ENCODE data around the gene PTPN7. TPM values are rescaled to one million over a fixed set of nuclear protein-coding genes. Genes with fewer than 3 reads are reported as not detected.

PTPN7 gene
- total and polyA plus RNA-seq, 10 of the 15 experiments (the other 5 are each of a cell fraction or from before 2014, with no cell fraction given), result 7.9 to 117 (median 102) TPM

GRCh38 chr1:202160377-202160940, at the start of gene PTPN7 (continued):
- no peak for TF ChIP-seq ETV6 (conservative IDR thresholded peaks at IDR 0.05 in 1 of 2, IDR thresholded peaks at IDR 0.05 in 1 of 2; ENCODE audit: borderline replicate concordance in 1 of 2, low read depth in 1 of 2)
- TF ChIP-seq EED (IDR thresholded peaks at IDR 0.05; ENCODE audit: low read depth), result peak; percentile 43
- TF ChIP-seq, protein P1, sequence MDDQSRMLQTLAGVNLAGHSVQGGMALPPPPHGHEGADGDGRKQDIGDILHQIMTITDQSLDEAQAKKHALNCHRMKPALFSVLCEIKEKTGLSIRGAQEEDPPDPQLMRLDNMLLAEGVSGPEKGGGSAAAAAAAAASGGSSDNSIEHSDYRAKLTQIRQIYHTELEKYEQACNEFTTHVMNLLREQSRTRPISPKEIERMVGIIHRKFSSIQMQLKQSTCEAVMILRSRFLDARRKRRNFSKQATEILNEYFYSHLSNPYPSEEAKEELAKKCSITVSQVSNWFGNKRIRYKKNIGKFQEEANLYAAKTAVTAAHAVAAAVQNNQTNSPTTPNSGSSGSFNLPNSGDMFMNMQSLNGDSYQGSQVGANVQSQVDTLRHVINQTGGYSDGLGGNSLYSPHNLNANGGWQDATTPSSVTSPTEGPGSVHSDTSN (IDR thresholded peaks at IDR 0.05; ENCODE audit: insufficient replicate concordance, low read depth, low read length), result peak; percentile 31
- TF ChIP-seq KDM1A (IDR thresholded peaks at IDR 0.05; ENCODE audit: borderline replicate concordance), result no peak
- no peak for TF ChIP-seq BMI1 (IDR thresholded peaks at IDR 0.05; ENCODE audit: borderline replicate concordance)
- peak; percentile 52 for TF ChIP-seq NBN (IDR thresholded peaks at IDR 0.05)
- TF ChIP-seq ZNF24 (IDR thresholded peaks at IDR 0.05), result no peak
- TF ChIP-seq RB1 (IDR thresholded peaks at IDR 0.05; ENCODE audit: borderline replicate concordance), result no peak; the same call in 1 of the 2 replicates
- no peak for TF ChIP-seq SUPT20H (IDR thresholded peaks at IDR 0.05; ENCODE audit: borderline replicate concordance, control insufficient read depth, low read depth, low read length)
- TF ChIP-seq SUZ12 (IDR thresholded peaks at IDR 0.05; ENCODE audit: unreplicated experiment), result no peak
- TF ChIP-seq EP300 (IDR thresholded peaks at IDR 0.05; ENCODE audit: borderline replicate concordance in 1 of 2, control insufficient read depth in 1 of 2, low read depth in 2 of 2, low read length in 2 of 2), result no peak
- 0 out of 2 replicates have a peak, but pooled peaks have one; percentile 54 for TF ChIP-seq STAT1 (conservative IDR thresholded peaks at IDR 0.05)
- TF ChIP-seq NFIC (IDR thresholded peaks at IDR 0.05; ENCODE audit: low read depth, low read length), result no peak
- TF ChIP-seq PAX8 (IDR thresholded peaks at IDR 0.05), result no peak
- TF ChIP-seq, protein P2, sequence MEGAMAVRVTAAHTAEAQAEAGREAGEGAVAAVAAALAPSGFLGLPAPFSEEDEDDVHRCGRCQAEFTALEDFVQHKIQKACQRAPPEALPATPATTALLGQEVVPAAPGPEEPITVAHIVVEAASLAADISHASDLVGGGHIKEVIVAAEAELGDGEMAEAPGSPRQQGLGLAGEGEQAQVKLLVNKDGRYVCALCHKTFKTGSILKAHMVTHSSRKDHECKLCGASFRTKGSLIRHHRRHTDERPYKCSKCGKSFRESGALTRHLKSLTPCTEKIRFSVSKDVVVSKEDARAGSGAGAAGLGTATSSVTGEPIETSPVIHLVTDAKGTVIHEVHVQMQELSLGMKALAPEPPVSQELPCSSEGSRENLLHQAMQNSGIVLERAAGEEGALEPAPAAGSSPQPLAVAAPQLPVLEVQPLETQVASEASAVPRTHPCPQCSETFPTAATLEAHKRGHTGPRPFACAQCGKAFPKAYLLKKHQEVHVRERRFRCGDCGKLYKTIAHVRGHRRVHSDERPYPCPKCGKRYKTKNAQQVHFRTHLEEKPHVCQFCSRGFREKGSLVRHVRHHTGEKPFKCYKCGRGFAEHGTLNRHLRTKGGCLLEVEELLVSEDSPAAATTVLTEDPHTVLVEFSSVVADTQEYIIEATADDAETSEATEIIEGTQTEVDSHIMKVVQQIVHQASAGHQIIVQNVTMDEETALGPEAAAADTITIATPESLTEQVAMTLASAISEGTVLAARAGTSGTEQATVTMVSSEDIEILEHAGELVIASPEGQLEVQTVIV (IDR thresholded peaks at IDR 0.05; ENCODE audit: borderline replicate concordance, partially characterized antibody), result no peak
- TF ChIP-seq, protein P3, sequence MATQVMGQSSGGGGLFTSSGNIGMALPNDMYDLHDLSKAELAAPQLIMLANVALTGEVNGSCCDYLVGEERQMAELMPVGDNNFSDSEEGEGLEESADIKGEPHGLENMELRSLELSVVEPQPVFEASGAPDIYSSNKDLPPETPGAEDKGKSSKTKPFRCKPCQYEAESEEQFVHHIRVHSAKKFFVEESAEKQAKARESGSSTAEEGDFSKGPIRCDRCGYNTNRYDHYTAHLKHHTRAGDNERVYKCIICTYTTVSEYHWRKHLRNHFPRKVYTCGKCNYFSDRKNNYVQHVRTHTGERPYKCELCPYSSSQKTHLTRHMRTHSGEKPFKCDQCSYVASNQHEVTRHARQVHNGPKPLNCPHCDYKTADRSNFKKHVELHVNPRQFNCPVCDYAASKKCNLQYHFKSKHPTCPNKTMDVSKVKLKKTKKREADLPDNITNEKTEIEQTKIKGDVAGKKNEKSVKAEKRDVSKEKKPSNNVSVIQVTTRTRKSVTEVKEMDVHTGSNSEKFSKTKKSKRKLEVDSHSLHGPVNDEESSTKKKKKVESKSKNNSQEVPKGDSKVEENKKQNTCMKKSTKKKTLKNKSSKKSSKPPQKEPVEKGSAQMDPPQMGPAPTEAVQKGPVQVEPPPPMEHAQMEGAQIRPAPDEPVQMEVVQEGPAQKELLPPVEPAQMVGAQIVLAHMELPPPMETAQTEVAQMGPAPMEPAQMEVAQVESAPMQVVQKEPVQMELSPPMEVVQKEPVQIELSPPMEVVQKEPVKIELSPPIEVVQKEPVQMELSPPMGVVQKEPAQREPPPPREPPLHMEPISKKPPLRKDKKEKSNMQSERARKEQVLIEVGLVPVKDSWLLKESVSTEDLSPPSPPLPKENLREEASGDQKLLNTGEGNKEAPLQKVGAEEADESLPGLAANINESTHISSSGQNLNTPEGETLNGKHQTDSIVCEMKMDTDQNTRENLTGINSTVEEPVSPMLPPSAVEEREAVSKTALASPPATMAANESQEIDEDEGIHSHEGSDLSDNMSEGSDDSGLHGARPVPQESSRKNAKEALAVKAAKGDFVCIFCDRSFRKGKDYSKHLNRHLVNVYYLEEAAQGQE (IDR thresholded peaks at IDR 0.05; ENCODE audit: low read depth, low read length), result no peak
- TF ChIP-seq, protein P4, sequence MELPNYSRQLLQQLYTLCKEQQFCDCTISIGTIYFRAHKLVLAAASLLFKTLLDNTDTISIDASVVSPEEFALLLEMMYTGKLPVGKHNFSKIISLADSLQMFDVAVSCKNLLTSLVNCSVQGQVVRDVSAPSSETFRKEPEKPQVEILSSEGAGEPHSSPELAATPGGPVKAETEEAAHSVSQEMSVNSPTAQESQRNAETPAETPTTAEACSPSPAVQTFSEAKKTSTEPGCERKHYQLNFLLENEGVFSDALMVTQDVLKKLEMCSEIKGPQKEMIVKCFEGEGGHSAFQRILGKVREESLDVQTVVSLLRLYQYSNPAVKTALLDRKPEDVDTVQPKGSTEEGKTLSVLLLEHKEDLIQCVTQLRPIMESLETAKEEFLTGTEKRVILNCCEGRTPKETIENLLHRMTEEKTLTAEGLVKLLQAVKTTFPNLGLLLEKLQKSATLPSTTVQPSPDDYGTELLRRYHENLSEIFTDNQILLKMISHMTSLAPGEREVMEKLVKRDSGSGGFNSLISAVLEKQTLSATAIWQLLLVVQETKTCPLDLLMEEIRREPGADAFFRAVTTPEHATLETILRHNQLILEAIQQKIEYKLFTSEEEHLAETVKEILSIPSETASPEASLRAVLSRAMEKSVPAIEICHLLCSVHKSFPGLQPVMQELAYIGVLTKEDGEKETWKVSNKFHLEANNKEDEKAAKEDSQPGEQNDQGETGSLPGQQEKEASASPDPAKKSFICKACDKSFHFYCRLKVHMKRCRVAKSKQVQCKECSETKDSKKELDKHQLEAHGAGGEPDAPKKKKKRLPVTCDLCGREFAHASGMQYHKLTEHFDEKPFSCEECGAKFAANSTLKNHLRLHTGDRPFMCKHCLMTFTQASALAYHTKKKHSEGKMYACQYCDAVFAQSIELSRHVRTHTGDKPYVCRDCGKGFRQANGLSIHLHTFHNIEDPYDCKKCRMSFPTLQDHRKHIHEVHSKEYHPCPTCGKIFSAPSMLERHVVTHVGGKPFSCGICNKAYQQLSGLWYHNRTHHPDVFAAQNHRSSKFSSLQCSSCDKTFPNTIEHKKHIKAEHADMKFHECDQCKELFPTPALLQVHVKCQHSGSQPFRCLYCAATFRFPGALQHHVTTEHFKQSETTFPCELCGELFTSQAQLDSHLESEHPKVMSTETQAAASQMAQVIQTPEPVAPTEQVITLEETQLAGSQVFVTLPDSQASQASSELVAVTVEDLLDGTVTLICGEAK (IDR thresholded peaks at IDR 0.05; ENCODE audit: borderline replicate concordance), result no peak
